ENCODE results near the gene PNPLA1.

PNPLA1 gene

GRCh38 chr6:36226438-36227047, 43.3 kb upstream of the PNPLA1 start:
- no peak for TF ChIP-seq TAF1 (IDR thresholded peaks at IDR 0.05; ENCODE audit: borderline replicate concordance, insufficient read depth, low read length)
- TF ChIP-seq REST (IDR thresholded peaks at IDR 0.05; ENCODE audit: insufficient read depth in 1 of 2, low read depth in 2 of 2, low read length in 2 of 2): no peak
- no peak for TF ChIP-seq FOXP2 (optimal IDR thresholded peaks at IDR 0.05; ENCODE audit: borderline replicate concordance, extremely low read depth, extremely low read length, insufficient read depth)

GRCh38 chr6:36227379-36228228, 42.3 kb upstream of the PNPLA1 start:
- no peak for TF ChIP-seq REST (IDR thresholded peaks at IDR 0.05; ENCODE audit: insufficient read depth in 1 of 2, low read depth in 2 of 2, low read length in 2 of 2)
- TF ChIP-seq SIN3A (IDR thresholded peaks at IDR 0.05; ENCODE audit: borderline replicate concordance, insufficient read depth, low read length): no peak
- TF ChIP-seq POLR2AphosphoS5 (IDR thresholded peaks at IDR 0.05; ENCODE audit: low read depth, low read length): no peak
- no peak for TF ChIP-seq FOXP2 (optimal IDR thresholded peaks at IDR 0.05; ENCODE audit: borderline replicate concordance, extremely low read depth, extremely low read length, insufficient read depth)
- no peak for TF ChIP-seq TAF1 (IDR thresholded peaks at IDR 0.05; ENCODE audit: borderline replicate concordance, insufficient read depth, low read length)

GRCh38 chr6:36229223-36229622, 40.6 kb upstream of the PNPLA1 start:
- TF ChIP-seq SIN3A (IDR thresholded peaks at IDR 0.05; ENCODE audit: borderline replicate concordance, insufficient read depth, low read length) (no peak), POLR2AphosphoS5 (IDR thresholded peaks at IDR 0.05; ENCODE audit: low read depth, low read length) (no peak), FOXP2 (optimal IDR thresholded peaks at IDR 0.05; ENCODE audit: borderline replicate concordance, extremely low read depth, extremely low read length, insufficient read depth) (no peak), TAF1 (IDR thresholded peaks at IDR 0.05; ENCODE audit: borderline replicate concordance, insufficient read depth, low read length) (no peak)

GRCh38 chr6:36230371-36230770, 39.5 kb upstream of the PNPLA1 start:
- TF ChIP-seq TAF1 (IDR thresholded peaks at IDR 0.05; ENCODE audit: borderline replicate concordance, insufficient read depth, low read length): no peak
- no peak for TF ChIP-seq FOXP2 (optimal IDR thresholded peaks at IDR 0.05; ENCODE audit: borderline replicate concordance, extremely low read depth, extremely low read length, insufficient read depth)
- no peak for TF ChIP-seq REST (IDR thresholded peaks at IDR 0.05; ENCODE audit: insufficient read depth in 1 of 2, low read depth in 2 of 2, low read length in 2 of 2)

- TF ChIP-seq TAF1 (IDR thresholded peaks at IDR 0.05; ENCODE audit: borderline replicate concordance, insufficient read depth, low read length): no peak
- TF ChIP-seq SIN3A (IDR thresholded peaks at IDR 0.05; ENCODE audit: borderline replicate concordance, insufficient read depth, low read length): no peak
- TF ChIP-seq REST (IDR thresholded peaks at IDR 0.05; ENCODE audit: insufficient read depth in 1 of 2, low read depth in 2 of 2, low read length in 2 of 2): no peak
- no peak for TF ChIP-seq POLR2AphosphoS5 (IDR thresholded peaks at IDR 0.05; ENCODE audit: low read depth, low read length)
- no peak for TF ChIP-seq FOXP2 (optimal IDR thresholded peaks at IDR 0.05; ENCODE audit: borderline replicate concordance, extremely low read depth, extremely low read length, insufficient read depth)
Observed at GRCh38 chr6:36232172-36232571, 37.7 kb upstream of the PNPLA1 start.

All from PFSK-1 (cell line).